Amniotic epithelial cell (primary cell): ENCODE measurements around the gene CPLANE1.
"Not testable (repeated sequence)": the region's sequence is repeated elsewhere in the genome, so short reads cannot be mapped to it uniquely, and the experiment has no call there.

Experiments used
- DNase-seq: peaks from one replicate; pipeline ENCODE4 v3.0.0-alpha.2; 2010; ENCODE audit warnings: low read depth

Gene CPLANE1

DNA sequence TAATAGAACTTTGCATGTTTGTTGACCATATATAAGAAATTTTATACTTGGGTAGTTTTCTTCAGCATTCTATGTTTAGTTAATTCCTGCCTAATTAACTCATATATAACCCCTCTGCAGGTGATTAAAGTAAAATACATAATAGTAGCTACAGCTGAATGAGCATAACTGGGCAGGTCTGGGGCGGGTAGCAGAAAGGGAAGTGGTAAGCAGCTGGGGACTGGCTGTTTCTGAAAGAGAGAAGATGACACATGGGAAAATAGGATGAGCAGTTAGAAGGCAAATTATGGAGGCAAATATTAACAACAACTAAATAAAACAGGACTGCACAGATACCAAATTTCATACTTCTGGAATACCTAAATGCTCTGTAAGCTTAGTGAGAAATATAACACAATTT is 128.1 kb downstream of the CPLANE1 start:
- DNase-seq: no peak

DNA sequence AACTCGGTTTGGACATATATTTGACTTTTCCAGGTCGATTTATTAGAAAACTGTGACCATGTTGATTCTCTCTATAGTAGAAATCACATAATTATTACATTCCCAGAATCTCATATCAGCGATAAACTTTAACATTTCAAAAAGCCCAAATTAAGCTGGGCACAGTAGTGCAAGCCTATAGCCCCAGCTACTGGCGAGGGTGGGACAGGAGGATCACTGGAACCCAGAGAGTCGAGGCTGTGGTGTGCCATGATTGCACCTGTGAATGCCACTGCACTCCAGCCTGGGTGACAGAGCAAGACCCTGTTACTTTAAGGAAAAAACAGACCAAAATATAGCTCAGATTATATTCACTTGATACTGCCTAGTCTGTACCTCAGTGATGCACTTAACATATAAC is 128.9 kb downstream of the CPLANE1 start:
- no peak for DNase-seq

DNA sequence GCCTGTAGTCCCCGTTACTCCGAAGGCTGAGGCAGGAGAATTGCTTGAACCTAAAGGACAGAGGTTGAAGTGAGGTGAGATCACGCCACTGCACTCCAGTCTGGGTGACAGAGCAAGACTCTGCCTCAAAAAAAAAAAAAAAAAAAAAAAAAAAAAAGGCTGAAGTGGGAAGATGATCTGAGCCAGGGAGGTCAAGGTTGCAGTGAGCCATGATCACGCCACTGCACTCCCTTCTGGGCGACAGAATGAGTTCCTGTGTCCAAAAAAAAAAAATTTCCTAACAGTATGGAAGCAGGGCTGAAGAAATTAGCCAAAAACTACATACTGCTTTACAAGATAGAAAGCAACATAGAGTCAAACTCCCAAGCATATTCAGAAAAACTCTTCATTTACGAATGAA is 132.8 kb downstream of the CPLANE1 start:
- DNase-seq: no peak

DNA sequence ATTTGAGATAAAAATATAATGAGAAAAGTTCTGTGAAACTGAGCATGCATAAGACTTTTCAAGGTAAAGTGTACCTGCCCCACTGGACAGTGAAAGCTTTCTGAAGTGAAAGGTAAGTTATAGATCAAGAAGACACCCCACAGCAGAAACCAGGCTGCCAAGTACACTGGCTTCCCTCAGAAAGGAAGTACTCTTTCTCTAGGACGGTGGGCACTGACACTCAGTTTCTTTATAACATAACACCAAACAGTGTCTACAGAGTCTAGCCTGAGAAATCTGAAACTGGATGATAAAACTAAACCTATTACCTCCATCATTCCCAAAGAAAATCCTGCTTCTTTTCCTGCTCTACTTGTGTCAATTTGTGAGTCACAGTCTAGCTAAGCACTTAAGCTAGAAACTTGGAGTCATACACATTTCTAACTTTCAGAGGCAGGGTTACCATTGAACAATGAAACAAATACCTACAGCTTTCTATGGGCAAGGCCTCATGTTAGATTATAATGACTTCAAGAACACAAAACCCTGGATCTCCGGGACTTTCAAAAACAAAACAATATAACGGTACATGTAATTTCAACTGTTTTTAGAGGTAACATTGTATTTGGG is 136.7 kb downstream of the CPLANE1 start:
- DNase-seq: peak; percentile 12

DNA sequence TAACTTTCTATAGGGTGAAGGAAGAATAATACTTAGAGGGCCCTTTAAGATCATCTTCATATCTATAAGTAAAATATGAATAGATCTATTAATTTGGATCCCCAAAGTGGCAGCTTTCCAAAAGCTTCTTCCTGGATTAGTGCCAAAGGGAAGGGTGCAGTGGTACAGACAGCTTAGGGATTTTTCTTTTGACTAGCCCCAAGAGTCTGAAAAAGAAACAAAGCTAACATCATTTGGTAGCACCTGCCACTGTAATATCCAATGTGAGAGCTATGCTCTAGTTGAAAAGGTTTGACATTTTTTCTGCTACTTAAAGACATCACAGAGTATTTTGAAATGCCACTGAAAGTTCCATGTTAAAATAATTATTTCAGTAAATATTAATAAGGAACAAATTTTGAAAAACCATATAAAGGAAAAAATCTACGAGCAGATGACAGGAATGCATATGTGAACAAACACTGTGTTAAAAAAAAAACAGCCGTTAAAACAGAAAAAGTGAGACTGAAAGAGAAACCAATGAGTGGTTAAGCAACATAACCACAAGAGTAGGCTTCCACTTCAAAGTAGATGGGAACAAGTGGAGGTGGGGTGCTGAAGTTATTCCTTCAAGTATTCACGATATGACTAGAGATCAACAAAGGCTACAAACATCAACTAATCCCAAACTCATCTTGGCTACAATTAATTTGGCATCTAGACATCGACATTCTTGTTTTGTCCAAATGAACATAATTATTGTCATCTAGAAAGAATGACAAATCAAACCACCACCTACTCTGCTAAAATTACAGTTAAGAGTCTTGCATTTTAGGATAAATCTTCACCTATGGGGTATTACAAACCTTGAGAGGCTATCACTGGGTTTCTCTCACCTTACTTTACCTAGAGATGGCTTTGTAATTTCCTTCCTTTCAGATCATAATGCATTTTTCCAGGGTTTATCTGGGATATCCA is 137.5 kb downstream of the CPLANE1 start:
- peak; percentile 42 for DNase-seq

DNA sequence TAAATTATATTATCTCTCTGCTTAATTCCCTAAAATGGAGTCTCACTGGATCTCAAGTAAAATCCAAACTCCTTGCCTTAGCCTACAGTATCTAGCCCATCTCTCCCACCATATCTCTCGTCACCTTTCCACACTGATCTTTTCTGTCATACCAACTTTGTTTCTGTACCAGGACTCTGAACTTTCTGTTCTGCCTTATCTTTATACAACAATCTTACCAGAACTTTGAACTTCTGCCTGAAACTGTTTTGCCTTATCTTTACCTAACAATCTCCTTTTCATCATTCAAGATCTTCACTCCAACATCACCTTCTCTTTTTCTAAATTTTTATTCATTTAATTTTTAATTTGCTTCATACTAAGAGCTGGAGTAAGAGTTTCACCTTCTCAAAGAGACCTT is 139.0 kb downstream of the CPLANE1 start:
- DNase-seq: no peak

DNA sequence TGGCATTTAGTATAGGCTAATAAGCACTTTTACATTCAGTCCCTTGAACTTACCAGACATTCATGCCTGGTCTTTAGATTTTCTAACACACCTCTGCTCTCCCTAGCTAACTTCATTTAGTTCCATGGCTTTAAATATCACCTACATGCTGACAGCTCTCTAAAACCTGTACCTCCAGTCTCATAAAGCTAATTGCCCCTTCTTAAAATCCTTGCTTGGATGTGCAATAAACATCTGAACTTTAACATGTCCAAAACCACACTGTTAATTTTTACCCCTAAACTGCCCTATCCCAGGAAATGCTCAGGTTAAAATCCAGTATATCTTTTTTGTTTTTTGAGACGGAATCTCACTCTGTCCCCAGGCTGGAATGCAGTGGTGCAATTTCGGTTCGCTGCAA is 139.8 kb downstream of the CPLANE1 start:
- no peak for DNase-seq

DNA sequence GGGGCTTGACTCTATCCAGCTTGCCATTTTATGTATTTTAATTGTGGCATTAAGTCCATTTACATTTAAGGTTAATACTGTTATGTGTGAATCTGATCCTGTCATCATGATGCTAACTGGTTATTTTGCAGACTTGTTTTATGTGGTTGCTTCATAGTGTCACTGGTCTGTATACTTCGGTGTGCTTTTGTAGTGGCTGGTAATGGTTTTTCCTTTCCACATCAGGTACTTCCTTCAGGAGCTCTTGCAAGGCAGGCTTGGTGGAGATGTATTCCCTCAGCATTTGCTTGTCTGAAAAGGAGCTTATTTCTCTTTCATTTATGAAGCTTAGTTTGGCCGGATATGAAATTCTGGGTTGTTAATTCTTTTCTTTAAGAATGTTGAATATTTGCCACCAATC is 145.9 kb downstream of the CPLANE1 start:
- no peak for DNase-seq

DNA sequence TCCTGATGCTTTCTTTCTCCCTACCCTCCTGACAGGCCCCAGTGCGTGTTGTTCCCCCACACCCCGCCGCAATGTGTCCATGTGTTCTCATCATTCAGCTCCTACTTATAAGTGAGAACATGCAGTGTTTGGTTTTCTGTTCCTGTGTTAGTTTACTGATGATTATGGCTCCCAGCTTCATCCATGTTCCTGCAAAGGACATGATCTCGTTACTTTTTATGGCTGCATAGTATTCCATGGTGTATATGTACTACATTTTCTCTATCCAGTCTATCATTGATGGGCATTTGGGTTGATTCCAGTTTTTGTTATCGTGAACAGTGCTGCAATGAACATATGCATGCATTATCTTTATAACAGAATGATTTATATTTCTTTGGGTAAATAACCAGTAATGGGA is 149.9 kb downstream of the CPLANE1 start:
- DNase-seq: not testable (repeated sequence)

DNA sequence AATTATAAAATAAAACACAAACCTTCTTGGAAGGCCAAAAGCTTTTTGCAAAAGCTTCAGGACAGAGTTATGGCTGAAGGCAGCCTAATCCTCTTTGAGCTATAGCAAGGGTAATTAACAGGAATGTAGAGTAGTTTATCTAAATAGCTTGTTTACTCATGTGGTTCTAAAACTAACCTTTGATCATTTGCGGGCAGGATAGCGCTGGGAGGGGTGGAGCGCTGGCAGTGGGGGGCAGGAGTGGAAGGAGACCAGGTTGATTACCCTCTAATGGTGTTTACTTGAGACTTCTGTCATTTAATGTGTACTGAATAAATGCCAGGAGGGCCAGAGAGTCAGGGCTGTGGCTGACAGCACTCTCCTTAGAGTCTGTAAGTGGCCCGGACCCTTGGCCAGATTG is 155.4 kb downstream of the CPLANE1 start:
- DNase-seq: not testable (repeated sequence)

DNA sequence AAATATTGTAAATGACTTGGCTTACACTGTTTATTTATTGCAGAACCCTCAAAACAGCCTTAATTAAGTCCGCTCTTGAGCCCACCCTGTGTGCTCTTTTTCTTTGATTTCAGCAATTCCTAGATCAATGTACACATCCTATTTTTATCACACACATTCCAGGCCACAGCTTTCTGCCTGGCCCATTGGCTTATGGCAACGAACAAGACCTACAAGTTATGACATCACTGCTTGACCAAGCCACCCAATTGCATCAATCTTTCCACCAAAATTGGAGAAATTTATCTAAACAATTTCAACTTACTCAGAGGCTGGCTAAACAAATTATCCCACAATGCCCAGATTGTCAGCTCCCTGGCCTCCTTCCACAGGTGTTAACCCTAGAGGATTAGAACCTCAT is 158.4 kb downstream of the CPLANE1 start:
- peak; percentile 53 for DNase-seq

DNA sequence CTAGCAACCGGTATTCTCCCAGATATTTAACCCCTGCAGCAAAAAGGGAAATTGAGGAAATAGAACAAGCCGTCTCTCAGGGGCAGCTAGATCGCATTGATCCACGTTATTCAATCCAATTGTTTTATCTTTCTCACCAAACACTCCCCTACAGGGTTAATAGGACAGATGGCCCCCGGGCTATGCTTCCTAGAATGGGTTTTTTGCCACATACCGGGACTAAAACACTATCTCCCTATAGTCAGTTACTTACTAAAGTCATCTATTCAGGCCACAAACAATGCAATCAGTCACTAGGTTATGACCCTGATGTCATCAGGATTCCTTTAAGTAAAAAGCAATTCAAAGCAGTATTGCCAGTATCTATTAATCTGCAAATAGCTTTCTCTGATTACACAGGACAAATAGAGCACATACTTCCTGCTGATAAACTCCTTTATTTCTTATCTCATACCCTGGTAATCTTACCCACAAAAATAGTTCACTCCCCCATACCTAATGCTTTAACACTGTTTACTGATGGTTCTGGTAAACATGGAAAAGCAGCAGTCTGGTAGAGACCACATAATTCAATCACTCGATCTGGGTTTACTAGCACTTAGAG is 159.0 kb downstream of the CPLANE1 start:
- peak; percentile 58 for DNase-seq

DNA sequence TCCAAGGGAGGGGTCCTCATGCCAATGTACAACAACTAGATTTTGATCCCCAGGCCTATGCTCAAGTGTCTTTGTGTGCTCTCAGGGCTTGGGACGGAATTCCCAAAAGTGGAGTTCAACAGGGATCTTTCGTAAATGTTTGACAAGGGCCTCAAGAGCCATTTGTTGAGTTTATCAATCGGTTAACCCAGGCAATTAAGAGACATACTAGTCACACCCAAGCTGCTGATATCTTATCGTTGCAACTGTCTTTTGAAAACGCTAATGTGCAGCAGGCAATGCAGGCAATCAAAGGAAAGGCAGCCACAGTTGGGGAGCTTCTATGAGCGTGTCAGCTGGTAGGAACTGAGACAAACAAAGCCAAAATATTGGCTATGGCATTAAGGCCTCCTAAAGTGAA is 161.2 kb downstream of the CPLANE1 start:
- DNase-seq: no peak

DNA sequence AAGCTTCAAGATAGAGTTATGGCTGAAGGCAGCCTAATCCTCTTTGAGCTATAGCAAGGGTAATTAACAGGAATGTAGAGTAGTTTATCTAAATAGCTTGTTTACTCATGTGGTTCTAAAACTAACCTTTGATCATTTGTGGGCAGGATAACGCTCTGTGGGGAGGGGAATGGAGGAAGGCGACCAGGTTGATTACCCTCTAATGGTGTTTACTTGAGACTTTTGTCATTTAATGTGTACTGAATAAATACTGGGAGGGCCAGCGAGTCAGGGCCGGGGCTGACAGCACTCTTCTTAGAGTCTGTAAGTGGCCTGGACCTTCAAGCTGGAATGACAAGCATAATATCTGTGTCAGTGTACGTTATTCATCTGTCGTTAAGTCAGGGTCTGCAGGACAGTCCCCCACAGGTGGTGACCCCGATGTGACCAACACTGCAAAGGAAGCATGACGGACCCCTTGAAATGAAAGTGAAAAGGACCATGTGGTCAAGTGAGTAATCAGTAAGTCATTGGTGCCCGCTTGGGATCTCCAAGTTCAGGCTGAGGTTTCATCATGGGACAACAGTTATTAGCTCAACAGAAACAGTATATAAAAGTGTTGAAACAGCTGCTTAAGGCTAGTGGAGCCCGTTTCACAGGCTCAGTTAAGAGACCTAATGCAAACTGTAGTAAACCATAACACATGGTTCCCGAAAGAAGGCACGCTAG is 162.6 kb downstream of the CPLANE1 start:
- peak; percentile 80 for DNase-seq

DNA sequence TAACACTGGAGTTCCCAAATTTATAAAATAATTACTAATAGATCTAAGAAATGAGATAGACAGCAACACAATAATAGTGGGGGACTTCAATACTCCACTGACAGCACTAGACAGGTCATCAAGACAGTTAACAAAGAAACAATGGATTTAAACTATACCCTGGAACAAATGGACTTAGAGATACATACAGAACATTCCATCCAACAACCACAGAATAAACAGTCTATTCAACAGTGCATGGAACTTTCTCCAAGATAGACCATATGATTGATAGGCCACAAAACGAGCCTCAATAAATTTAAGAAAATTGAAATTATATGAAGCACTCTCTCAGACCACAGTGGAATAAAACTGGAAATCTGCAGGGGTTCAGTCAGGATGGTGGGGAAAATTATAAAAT is 163.2 kb downstream of the CPLANE1 start:
- peak; percentile 53 for DNase-seq

DNA sequence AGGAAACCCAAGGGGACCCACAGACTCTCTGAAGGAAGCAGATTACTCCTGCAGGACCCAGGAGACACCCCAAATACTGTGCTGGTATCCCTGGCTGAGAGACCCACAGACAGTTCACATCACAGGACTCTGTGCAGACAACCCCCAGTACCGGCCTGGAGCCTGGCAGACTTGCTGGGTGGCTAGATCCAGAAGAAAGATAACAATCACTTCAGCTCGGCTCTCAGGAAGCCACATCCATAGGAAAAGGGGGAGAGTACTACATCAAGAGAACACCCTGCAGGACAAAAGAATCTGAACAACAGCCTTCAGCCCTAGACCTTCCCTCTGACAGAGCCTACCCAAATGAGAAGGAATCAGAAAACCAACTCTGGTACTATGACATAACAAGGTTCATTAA is 166.2 kb downstream of the CPLANE1 start:
- not testable (repeated sequence) for DNase-seq

DNA sequence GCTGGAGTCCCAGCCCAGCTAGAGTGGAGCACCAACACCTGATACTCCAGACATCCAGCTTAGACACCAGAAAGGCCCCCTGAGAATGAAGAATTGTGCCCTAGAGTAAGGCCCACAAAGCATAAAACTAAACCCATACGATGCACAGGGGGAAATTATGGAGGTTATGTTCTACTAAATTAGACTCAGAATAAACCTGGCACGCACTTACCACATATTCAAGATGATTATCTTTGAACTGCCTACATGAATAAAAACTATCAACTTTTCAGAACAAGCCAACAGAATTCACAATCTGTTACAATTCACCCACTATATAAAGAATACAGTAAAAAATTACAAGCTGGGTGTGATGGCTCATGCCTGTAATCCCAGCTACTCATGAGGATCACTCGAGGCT is 168.5 kb downstream of the CPLANE1 start:
- DNase-seq: no peak

DNA sequence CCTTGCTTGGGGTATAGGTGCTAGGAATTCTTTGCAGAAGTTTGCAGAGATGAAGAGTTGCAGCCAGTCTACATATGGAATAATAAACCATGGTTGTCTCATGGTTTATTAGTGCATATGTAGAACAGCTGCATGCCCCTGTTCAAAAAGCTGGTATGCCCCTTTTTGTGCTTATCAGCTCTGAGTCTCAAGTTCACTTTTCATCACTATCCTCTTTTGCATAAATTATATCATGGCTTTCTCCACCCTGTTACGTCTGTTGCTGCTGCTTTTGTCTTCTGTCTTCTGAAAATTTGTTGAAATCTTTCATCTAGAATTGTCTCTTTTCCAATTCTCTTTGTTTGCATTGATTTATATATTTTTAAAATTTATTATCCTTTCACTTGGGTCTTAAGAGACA is 172.0 kb downstream of the CPLANE1 start:
- no peak for DNase-seq

DNA sequence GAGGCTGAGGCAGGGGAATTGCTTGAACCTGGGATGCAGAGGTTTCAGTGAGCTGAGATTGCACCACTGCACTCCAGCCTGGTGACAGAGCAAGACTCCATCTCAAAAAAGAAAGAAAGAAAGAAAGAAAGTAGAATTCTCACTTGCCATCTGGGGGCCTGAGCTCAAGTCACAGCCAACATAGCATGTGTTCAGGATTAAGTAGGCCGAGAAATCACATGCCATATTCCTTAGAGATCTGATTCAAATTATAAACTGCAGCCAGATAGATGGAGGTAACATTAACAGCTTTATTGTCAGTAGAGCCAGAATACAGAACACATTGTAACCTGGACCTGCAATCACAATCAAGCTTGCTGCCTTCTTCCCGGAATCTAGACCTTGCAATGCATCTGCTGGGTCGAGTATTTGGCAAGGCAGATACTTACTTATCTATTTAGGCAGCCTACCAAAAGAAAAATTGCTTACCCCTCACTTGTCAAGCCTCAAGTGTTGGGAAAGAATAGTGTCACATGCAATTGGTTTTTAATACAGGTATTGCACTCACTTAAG is 173.7 kb downstream of the CPLANE1 start:
- no peak for DNase-seq

DNA sequence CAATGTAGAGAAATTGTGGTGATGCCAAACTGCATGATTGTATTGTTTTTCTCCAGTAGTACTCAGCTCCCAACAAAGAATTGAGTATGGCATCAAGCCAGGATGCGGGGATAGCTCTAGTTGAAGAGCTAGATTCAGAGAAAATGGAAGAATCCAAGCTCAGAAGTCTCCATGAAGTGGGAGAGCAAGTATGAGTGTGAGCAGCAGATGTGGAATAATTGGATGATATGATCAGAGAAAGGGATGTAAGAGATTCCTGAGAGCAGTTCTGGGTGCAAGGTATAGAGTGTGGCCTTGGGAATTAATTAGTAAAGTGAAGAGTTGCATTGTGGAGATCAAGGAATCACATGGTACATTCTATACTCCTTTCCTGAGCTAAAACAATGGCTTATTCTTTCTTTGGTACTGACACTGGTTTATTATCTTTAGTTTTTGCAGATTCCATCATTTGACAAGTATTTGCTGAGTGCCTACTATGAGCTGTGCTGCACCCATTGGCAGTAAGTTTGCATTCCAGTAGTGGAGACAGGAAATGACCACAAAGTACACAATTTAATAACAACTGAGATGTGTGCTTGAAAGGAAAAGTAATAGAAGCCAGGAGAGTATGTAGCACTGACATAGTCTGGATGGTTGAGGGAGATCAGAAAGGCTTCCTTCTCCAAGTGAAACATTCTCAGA is 177.1 kb downstream of the CPLANE1 start:
- peak; percentile 75 for DNase-seq

DNA sequence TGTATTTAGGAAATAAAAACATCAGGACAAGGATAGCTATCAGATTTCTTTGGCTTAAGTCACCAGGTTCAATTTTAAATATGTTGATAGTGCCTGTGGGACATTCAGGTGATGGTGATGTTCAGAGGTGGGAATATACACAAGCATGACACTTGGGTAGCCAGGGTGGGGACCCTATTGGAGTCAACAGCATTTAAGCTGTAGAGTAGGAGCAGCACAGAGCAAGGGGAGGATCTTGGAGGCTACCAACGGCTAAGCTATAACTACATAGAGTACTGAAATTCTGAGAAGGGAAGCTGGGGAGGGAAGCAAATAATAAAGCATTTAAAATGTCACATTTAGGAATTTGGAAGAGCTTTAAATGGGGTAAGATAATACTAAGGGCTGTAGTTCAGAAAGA is 177.7 kb downstream of the CPLANE1 start:
- DNase-seq: no peak

DNA sequence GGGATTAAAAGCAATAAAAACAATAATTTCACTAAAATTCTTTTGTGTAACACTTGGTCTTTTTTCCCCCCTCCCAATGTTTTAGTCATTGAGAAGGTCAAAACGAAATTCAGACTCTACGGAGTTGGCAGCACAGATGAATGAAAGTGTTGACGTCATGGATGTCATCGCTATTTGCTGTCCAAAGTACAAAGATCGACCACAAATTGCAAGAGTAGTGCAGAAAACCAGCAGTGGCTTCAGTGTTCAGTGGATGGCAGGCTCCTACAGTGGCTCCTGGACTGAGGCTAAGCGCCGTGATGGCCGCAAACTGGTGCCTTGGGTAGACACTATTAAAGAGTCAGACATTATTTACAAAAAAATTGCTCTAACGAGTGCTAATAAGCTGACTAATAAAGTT is 184.7 kb downstream of the CPLANE1 start:
- DNase-seq: no peak
